Measurements from ENCODE around the gene HPCAL1.

The HPCAL1 gene

DNA sequence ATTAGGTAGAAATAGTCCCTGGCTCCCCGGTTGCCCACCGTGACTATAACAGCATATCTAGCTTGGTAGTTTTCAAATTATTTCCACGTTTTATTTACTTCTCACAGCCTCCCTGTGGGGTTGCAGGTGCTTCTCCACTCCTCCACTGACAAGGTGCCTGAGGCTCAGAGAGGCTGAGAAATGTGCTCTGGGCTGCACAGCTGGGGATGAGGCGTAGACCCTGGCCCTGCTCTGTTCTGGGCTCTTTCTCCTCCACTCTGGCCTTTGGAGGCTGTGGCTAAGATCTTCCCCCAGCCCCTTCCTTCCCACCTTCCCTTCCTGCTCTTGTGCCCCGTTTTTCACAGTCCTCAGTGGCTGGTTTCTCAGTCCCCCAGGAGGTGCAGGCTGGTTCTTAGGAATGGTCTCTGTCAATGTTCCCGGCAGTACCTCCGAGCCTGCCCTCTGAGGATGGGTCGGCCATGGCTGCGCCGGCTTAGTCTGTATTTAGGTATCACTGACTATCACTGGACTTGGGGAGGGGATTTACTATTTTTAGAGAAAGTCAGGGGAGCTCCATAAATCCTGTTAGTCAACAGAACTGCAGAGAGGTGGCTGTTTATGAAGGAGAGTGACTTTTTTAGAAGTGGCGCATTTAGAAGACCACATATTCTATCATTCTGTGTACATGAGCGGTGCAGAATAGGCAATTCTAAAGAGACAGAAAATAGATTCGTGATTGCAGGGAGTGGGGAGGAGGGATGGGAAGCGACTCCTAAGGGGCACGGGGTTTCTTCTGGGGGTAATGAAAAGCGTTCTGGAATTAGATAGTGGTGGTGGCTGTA lies 35.0 kb downstream of the HPCAL1 start:
- Histone ChIP-seq H3K9me3 (ENCODE audit: control insufficient read depth in 1 of 2, low read length in 2 of 2) (peaks cover 4 to 7% of the 10 kb centered on the region in 2 donors), H3K27me3 (ENCODE audit: low read depth, low read length) (no peaks in the 10 kb centered on the region), H3K27ac (ENCODE audit: low read length) (no peak overlapping the region), H3K4me1 (ENCODE audit: control insufficient read depth in 1 of 2, insufficient read depth in 2 of 2, low read length in 2 of 2) (no peaks in the 10 kb centered on the region), H3K36me3 (ENCODE audit: control insufficient read depth in 1 of 2, insufficient read depth in 2 of 2, low read length in 2 of 2) (peaks cover 0 to 6% of the 10 kb centered on the region in 2 donors), H3K4me3 (ENCODE audit: low read depth in 1 of 2, low read length in 2 of 2) (no peak overlapping the region)

DNA sequence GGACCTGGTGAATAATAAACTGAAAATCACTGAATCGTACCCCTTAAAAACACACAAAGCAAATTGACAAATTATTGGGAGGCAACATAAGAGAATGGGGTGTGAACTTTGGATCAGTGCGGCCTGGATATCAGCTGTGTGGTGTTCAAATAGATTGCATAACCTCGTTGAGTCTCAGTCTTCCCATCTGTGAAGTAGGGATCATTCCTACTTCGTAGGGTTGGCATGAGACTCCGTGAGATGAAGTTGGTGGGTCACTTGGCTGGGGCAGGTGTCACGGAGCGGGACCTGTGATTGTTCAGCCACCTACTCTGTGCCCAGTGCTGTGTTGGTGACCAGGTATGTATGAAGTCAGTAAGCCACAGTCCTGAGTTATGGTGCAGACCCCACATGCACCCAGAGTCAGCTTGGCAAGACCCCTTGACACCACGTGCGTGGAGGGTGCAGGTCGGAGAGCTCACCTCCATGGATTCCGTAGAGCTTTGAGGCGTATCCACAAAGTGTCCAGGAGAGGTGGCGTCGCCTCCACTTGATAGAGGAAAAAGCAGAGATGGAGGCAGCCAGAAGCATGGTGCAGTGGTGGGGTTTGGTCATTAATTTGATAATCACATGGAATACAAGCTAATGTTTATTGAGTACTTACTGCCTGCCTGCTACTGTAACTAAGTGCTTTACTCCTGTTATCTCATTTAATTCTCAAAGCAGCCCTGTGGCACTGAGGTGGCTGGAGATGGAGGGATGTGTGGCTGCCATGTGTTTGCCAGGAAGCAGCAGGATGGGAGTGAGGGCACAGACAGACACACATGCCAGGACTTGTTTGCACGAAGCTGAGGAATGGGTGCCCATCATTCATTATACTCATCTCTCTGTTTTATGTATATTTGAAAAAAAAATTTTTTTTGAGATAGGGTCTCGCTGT lies 35.8 kb downstream of the HPCAL1 start:
- H3K36me3 ChIP-seq (ENCODE audit: control insufficient read depth in 1 of 2, insufficient read depth in 2 of 2, low read length in 2 of 2): peaks cover 0 to 6% of the 10 kb centered on the region in 2 donors
- H3K4me1 ChIP-seq (ENCODE audit: control insufficient read depth in 1 of 2, insufficient read depth in 2 of 2, low read length in 2 of 2): no peaks in the 10 kb centered on the region
- H3K27me3 ChIP-seq (ENCODE audit: low read depth, low read length): no peaks in the 10 kb centered on the region
- H3K4me3 ChIP-seq (ENCODE audit: low read depth in 1 of 2, low read length in 2 of 2): no peak overlapping the region
- H3K9me3 ChIP-seq (ENCODE audit: control insufficient read depth in 1 of 2, low read length in 2 of 2): peaks cover 4 to 7% of the 10 kb centered on the region in 2 donors
- H3K27ac ChIP-seq (ENCODE audit: low read length): no peak overlapping the region

DNA sequence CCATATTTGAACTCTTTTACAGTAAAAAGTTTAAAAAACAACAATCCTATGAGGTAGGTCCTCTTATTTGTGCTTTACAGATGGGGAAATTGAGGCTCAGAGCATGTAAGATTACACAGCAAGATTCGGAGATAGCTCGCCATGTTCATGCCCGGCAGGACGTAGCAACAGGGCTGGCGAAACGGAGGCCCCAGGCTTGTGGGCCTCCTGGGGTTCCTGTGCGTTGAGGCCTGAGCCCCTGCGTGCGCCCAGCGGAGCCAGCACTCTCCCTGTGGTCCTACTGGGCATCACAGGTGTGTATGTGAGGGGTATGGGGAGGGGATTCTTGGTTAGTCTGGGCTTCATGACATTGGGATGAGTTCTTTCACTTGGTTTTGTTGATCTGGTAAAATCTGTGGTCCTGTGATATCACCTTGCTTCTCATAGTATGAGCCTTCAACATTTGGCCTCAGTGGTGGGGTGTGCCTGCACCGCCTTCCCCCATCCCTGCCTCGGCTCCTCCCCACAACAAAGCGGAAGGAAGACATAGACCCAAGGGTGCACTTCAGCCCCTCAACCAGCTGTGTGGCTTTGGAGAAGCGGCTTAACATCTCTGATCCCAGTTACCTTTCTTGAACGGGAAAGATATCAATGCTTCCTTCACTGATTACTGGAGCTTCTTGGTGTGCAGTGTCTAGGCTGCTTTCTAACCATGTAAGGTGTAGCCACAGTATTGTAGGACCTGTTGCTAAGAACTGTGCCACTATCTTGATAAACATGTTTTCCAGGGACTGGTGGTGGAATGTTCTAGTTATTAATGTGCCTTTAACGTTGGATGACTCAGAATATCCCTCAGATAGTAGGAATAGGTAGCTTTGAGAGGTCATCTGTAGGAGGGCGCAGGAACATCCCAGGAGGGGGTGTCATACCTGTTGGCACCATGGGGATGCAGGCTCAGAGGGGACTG lies 37.2 kb downstream of the HPCAL1 start:
- Histone ChIP-seq H3K4me3 (ENCODE audit: low read depth in 1 of 2, low read length in 2 of 2) (no peak overlapping the region), H3K36me3 (ENCODE audit: control insufficient read depth in 1 of 2, insufficient read depth in 2 of 2, low read length in 2 of 2) (peaks cover 0 to 5% of the 10 kb centered on the region in 2 donors), H3K27me3 (ENCODE audit: low read depth, low read length) (no peaks in the 10 kb centered on the region), H3K27ac (ENCODE audit: low read length) (no peak overlapping the region), H3K4me1 (ENCODE audit: control insufficient read depth in 1 of 2, insufficient read depth in 2 of 2, low read length in 2 of 2) (no peaks in the 10 kb centered on the region), H3K9me3 (ENCODE audit: control insufficient read depth in 1 of 2, low read length in 2 of 2) (peaks cover 4% of the 10 kb centered on the region in 2 donors)

DNA sequence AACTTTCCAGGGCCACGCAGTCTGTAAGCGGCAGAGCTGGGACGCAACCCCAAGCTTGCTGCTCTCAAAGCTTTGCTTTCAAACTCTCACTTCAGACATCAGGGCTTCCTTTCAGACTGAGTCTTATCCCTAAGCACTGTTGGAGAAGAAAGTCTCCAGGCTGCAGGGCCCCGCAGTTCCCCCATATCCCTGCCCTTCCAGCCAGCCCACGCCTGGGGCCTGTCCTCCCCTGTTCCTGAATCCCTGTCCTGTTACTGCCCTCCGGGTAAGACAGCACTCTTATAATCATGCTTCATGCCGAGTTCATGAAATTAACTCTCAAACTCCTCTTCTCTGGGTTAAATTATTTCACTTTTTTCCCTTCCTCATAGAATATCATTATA lies 37.9 kb downstream of the HPCAL1 start:
- H3K27me3 ChIP-seq (ENCODE audit: low read depth, low read length): no peaks in the 10 kb centered on the region
- H3K4me1 ChIP-seq (ENCODE audit: control insufficient read depth in 1 of 2, insufficient read depth in 2 of 2, low read length in 2 of 2): no peaks in the 10 kb centered on the region
- H3K36me3 ChIP-seq (ENCODE audit: control insufficient read depth in 1 of 2, insufficient read depth in 2 of 2, low read length in 2 of 2): no peaks in the 10 kb centered on the region
- H3K27ac ChIP-seq (ENCODE audit: low read length): no peak overlapping the region
- no peak overlapping the region for H3K4me3 ChIP-seq (ENCODE audit: low read depth in 1 of 2, low read length in 2 of 2)
- H3K9me3 ChIP-seq (ENCODE audit: control insufficient read depth in 1 of 2, low read length in 2 of 2): no peaks in the 10 kb centered on the region

DNA sequence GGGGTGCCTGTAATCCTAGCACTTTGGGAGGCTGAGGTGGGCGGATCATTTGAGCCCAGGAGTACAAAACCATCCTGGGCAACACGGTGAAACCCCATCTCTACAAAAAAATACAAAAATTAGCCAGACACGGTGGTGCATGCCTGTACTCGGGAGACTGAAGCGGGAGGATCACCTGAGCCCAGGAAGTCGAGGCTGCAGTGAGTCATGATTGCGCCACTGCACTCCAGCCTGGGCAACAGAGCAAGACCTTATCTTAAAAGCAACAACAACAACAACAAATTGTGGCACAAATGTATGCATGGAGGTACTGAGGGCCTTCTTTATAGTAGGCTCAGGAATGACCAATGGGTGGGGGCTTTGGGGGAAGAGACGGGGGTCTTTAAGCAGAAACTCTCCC lies 38.5 kb downstream of the HPCAL1 start:
- no peaks in the 10 kb centered on the region for H3K27me3 ChIP-seq (ENCODE audit: low read depth, low read length)
- H3K4me1 ChIP-seq (ENCODE audit: control insufficient read depth in 1 of 2, insufficient read depth in 2 of 2, low read length in 2 of 2): no peaks in the 10 kb centered on the region
- no peak overlapping the region for H3K4me3 ChIP-seq (ENCODE audit: low read depth in 1 of 2, low read length in 2 of 2)
- no peak overlapping the region for H3K27ac ChIP-seq (ENCODE audit: low read length)
- no peaks in the 10 kb centered on the region for H3K9me3 ChIP-seq (ENCODE audit: control insufficient read depth in 1 of 2, low read length in 2 of 2)
- no peaks in the 10 kb centered on the region for H3K36me3 ChIP-seq (ENCODE audit: control insufficient read depth in 1 of 2, insufficient read depth in 2 of 2, low read length in 2 of 2)

DNA sequence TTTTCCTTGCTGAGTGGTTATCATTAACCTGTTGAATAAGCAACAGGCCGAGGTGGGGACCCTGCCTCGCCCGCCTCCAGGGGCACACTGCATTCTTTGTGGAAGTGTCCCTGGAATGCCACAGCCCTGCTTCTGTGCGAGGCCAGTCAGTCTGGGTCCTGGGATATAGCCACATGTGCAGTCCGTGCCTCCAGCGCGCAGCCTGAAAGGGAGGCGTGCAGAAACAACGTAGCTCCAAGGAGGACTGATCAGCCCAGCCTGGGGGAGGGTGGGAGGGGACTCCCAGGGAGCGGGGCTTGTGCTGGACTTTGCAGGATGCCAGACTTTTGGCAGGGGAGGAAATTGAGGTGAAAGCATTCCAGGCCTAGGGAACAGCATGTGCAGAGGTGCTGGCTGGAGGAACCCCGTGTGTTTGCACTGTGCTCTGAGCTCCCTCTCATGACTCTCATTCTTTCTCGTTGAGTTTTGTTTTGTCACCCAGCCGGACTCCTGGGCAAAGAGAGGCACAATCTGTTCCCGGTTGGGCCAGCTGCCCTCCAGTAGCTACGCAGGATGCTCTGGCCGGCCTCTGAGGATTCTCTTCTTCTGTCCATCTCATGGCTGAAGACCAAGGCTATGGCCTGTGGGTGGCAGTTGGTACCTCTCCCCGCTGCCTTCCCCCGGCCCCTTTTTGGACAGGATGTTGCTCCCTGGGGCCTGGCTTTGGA lies 39.7 kb downstream of the HPCAL1 start:
- H3K9me3 ChIP-seq (ENCODE audit: control insufficient read depth in 1 of 2, low read length in 2 of 2): no peaks in the 10 kb centered on the region
- no peak overlapping the region for H3K27ac ChIP-seq (ENCODE audit: low read length)
- no peaks in the 10 kb centered on the region for H3K36me3 ChIP-seq (ENCODE audit: control insufficient read depth in 1 of 2, insufficient read depth in 2 of 2, low read length in 2 of 2)
- H3K27me3 ChIP-seq (ENCODE audit: low read depth, low read length): no peaks in the 10 kb centered on the region
- no peaks in the 10 kb centered on the region for H3K4me1 ChIP-seq (ENCODE audit: control insufficient read depth in 1 of 2, insufficient read depth in 2 of 2, low read length in 2 of 2)
- H3K4me3 ChIP-seq (ENCODE audit: low read depth in 1 of 2, low read length in 2 of 2): no peak overlapping the region

DNA sequence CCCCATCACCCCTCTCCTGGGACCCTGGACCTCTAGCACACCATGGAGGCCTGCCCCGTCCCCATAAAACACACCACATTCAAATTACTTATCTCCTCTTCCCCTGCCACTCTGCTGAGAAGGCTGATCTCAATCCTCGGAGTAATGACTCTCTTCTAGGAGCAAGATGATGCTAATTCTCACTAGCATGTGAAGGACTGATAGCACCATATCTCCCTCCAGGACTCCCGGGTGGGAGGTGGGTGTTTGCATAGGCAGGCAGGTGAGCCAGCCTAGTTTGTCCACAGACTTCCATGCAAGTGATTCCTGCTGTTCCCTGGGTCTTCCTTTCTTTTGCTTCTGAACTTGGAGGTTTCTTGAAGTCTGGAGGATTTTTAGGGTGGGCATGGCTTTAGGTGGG lies 40.5 kb downstream of the HPCAL1 start:
- Histone ChIP-seq H3K9me3 (ENCODE audit: control insufficient read depth in 1 of 2, low read length in 2 of 2) (no peaks in the 10 kb centered on the region), H3K36me3 (ENCODE audit: control insufficient read depth in 1 of 2, insufficient read depth in 2 of 2, low read length in 2 of 2) (no peaks in the 10 kb centered on the region), H3K4me1 (ENCODE audit: control insufficient read depth in 1 of 2, insufficient read depth in 2 of 2, low read length in 2 of 2) (no peaks in the 10 kb centered on the region), H3K27ac (ENCODE audit: low read length) (no peak overlapping the region), H3K27me3 (ENCODE audit: low read depth, low read length) (no peaks in the 10 kb centered on the region), H3K4me3 (ENCODE audit: low read depth in 1 of 2, low read length in 2 of 2) (no peak overlapping the region)

DNA sequence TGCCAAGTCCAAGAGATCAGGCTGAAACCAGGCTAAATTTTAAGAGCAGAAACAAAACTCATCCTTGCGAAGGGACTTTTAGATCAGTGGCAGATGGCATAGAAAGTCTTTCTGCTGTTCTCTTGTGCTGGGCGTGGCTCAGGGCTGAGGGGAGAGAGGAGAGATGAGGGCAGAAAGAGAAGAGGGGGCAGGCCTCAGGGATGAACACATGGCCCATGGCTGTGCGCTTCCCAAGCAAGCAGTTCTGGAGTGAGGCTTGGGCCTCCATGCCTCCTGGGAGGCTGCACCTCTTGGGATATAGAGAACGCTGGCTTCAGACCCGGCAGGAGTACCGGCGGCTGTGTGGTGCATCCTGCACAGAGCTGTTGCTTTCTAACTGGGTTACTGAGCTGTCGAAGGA lies 41.0 kb downstream of the HPCAL1 start:
- H3K9me3 ChIP-seq (ENCODE audit: control insufficient read depth in 1 of 2, low read length in 2 of 2): no peaks in the 10 kb centered on the region
- no peaks in the 10 kb centered on the region for H3K4me1 ChIP-seq (ENCODE audit: control insufficient read depth in 1 of 2, insufficient read depth in 2 of 2, low read length in 2 of 2)
- H3K27me3 ChIP-seq (ENCODE audit: low read depth, low read length): no peaks in the 10 kb centered on the region
- no peaks in the 10 kb centered on the region for H3K36me3 ChIP-seq (ENCODE audit: control insufficient read depth in 1 of 2, insufficient read depth in 2 of 2, low read length in 2 of 2)
- no peak overlapping the region for H3K4me3 ChIP-seq (ENCODE audit: low read depth in 1 of 2, low read length in 2 of 2)
- H3K27ac ChIP-seq (ENCODE audit: low read length): no peak overlapping the region

DNA sequence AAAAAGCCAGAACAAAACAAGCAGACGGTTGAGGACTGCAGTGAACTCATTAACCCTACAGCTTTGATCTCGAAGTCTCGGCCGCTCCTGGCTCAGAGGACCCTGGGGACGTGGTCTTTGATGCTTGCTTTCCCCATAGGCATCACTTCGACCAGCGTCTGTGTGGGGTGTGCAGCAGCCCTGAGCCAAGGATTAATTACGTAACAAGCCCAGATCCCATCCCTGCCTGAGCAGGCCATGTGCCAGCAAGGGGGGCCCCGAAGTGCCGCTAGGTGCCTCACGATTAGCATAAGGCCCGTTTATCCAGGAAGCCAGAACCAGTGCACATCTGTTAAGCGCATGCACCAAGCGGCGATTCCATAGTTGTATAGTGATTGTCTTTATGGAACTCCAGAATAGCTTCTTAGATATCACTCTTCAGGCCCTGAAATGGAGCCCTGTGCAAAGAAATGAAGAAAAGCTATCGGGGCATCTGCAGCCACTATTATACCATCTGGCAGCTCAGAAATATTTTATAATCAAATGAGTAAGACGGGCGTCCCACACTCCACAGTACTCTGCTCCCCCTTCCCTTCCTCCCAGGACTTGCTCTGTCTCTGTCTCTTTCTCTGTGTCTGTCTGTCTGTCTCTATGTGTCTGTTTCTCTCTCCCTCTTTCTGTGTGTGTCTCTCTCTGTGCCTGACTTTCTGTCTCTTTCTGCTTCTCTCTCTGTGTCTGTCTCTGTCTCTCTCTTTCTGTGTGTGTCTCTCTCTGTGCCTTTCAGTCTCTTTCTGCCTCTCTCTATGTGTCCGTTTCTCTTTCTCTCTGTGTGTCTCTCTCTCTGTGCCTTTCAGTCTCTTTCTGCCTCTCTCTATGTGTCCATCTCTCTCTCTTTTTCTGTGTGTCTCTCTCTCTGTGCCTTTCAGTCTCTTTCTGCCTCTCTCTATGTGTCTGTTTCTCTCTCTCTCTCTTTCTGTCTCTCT lies 41.7 kb downstream of the HPCAL1 start:
- H3K4me1 ChIP-seq (ENCODE audit: control insufficient read depth in 1 of 2, insufficient read depth in 2 of 2, low read length in 2 of 2): no peaks in the 10 kb centered on the region
- H3K36me3 ChIP-seq (ENCODE audit: control insufficient read depth in 1 of 2, insufficient read depth in 2 of 2, low read length in 2 of 2): no peaks in the 10 kb centered on the region
- no peak overlapping the region for H3K27ac ChIP-seq (ENCODE audit: low read length)
- H3K27me3 ChIP-seq (ENCODE audit: low read depth, low read length): no peaks in the 10 kb centered on the region
- no peaks in the 10 kb centered on the region for H3K9me3 ChIP-seq (ENCODE audit: control insufficient read depth in 1 of 2, low read length in 2 of 2)
- H3K4me3 ChIP-seq (ENCODE audit: low read depth in 1 of 2, low read length in 2 of 2): no peak overlapping the region

DNA sequence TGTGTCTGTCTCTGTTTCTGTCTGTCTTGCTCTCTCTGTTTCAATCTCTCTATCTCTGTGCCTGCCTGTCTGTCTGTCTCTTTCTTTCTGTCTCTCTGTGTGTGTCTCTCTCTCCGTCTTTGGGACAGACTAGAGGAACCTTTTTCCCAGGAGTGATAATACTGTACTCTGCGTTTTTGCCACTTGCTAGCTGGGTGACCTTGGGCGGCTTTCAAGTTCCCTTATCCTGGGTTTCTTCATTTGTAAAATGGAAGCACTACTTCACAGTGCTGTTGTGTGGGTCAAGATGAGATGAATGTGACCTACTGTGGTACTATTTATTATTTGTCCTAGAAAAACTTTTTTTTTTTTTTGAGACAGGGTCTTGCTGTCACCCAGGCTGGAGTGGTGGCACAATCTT lies 42.4 kb downstream of the HPCAL1 start:
- no peaks in the 10 kb centered on the region for H3K36me3 ChIP-seq (ENCODE audit: control insufficient read depth in 1 of 2, insufficient read depth in 2 of 2, low read length in 2 of 2)
- H3K9me3 ChIP-seq (ENCODE audit: control insufficient read depth in 1 of 2, low read length in 2 of 2): no peaks in the 10 kb centered on the region
- no peaks in the 10 kb centered on the region for H3K27me3 ChIP-seq (ENCODE audit: low read depth, low read length)
- no peak overlapping the region for H3K27ac ChIP-seq (ENCODE audit: low read length)
- H3K4me1 ChIP-seq (ENCODE audit: control insufficient read depth in 1 of 2, insufficient read depth in 2 of 2, low read length in 2 of 2): no peaks in the 10 kb centered on the region
- no peak overlapping the region for H3K4me3 ChIP-seq (ENCODE audit: low read depth in 1 of 2, low read length in 2 of 2)
